GM04503 (cell line): ENCODE measurements around the gene LIFR.

Source experiments
- DNase-seq: peaks from one replicate; pipeline ENCODE4 v3.0.0-alpha.2; 2012; ENCODE audit warnings: low read depth

The LIFR gene

DNA sequence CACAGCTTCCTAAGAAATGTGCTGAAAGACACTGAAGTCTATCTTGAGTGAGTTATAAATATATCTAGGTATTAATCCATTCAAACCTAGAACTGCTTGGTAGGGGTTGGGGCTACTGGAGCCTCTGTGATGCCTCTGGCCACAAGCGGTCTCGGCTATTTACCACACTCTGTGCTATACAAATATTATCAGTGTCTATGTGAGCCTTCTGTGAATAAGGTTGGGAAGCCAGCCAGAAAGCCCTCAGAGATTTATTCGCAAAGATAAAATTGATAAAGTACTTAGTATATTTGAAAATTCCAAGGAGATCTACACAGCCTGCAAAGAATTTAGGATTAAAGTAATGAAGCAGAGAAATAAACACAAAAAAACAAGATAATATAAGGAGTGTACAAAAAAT, 41.4 kb downstream of the LIFR start:
- no peak for DNase-seq

DNA sequence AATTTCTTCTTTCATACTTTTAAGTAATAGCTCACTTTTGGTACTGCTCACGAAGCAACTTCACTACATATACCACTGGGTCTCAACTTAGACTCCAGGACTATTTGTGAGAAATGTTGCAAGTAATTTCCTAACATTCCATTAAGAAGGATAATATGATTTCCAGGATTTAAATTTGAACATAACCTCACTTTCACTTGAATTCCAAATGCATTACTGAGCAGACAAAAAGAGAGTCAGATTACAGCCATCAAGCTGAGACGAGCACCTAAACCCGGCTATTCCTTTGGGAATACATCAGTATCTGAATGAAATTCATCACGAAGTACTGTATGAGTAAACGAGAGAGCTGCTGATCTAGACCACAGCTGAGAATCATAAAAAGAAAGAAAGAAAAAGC, 47.3 kb downstream of the LIFR start:
- peak; percentile 38 for DNase-seq

DNA sequence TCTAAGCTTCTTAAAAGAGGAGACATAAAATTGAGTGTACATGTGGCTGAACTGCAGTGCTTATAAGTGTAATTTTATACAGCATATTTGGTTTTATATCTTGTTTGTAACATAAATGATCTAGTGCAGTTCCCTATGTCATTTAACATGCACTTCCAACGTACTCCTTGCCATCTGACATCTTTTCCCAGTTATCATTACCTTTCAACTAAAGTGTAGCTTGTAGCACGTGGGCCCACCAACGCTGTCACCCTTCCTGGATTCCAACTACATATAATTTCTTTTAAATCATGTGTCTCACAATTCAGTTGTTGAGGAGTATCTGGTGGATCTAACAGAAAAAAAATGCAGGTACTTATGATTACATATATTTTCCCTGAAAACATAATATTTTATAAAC, 50.1 kb downstream of the LIFR start:
- DNase-seq, result no peak

DNA sequence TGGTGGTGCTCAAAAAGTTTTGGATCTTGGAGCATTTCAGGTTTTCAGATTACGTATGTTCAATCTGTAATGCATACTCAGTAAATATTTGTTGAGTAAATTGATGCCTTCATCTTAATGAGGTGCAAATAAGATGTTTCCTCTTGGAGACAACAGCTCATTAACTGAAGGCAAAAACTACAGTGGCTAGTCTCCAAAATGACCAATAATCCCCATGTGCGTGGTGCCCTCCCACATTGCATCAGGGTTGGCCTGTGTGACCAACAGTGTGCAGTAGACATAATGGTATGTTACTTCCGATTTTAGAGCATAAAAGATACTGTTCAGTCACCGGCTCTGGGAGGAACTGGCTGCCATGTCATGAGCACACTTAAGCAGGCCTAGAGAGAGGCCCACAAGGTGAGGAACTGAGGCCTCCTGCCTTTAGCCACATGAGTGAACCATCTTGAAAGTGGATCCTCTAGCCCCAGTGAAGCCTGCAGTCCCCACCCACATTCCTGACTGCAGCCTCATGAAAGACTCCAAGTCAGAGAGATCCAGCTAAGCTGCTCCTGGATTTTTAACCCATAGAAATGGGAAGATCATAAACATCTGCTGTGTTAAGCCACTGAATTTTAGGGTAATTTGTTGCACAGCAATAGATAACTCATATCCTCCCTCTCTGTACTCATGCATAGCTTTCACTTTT, 55.7 kb downstream of the LIFR start:
- DNase-seq, result peak; percentile 18

DNA sequence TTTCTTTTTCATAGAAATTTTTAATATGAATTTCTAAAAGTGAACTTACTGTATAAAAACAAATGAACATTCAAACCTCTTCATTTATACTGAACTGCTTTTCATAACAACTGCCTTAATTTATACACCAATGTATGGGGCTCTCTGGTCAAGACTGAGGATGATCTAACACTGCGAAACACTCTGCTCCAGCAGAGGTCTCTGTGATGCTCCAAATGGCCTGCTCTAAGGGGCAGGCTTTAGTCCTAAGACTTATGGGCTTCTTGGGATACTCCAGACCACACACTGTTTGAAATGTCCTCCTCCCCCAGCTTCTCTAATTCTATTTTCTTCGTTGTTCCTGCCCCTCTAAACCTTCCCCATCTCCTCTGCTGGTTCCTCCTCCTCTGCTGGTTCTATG, 58.5 kb downstream of the LIFR start:
- no peak for DNase-seq

DNA sequence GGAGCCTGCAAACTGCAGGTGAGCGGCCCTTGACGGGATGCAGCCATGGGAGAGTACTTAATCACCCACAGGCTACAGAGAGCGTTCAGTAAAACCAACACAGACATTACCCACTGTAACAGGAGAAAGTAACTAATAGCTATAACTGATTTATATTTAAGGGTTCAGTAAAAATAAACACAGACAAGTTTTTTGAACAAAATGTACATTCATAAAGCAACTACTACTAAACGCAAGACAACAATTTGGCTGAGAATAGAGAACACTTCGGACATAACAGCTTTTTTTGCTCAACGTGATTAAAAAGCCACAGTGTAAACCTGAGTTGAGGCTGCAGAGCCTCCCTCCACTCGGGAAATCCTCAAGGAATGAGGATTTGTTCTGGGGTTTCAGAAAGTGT, 61.7 kb downstream of the LIFR start:
- no peak for DNase-seq

DNA sequence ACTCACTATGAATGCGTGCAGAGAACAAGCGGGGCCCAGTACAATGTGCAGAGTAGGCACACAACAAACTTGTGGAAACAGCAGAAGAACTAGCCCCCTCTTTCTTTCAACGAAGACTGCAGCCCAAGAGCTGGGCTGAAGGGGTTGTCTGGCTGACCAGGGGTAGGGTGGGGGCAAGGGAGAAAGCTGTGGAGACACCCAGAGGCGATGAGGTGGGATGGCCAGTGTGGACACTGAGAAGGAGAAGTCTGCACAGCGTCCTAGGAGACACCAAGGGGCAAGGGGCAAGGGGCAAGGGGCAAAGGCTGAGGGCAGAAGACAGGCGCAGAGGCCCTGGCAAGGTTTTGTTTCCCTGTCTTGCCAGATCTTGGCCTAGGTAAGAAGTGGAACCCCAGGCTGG, 62.3 kb downstream of the LIFR start:
- no peak for DNase-seq

DNA sequence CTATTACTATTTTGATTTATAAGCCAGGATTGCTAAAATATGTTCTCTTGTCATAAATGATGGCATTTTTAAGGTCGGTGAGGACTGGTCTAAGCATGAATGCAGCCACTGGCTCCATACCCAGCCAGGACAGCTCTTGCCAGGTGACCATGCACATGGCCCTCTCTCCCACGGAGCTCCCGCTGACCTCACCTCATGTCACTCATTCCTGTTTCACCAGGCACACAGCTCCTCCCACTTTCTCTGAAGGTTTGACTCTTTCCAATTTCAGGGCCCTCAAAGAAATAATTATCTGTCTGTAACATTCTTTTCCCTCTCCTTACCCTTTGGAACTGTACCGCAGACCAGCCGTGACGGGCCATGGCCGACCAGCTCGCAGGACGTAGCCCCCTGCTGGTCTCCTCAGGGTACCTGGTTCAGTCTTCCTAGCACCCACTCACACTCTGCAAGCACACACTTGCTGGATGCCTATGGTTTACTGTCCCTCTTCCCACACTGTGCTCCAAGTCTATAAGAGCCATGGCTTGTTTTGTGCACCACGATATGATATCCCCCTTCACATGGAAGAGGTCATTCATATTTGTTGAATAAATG, 72.5 kb downstream of the LIFR start:
- DNase-seq, result no peak

DNA sequence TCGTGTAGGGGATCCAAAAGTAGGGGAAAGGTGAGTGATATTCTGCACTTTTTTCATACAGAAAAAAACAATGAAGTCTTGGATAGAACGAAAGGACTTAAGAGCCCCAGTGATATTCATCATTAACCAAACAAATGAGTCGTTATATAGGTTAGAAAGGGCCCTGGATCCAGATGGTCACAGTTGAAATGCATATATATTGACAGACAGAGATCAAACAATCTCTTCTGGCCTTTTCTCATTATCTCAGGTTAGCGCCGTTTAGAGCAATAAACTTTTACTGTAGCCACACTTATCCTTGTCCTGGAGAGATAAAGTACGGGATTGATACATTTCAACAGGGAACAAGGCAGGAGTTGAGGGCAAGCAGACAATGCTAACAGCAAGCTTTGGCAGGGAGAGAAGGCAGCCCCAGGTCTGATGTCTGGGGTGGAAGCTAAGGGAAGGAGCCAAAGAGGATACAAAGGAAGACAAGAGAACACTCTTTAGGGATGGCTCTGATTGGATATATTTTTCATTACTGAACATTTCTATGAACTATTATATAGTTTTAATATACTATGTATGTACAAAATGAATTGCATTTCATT, 77.0 kb downstream of the LIFR start:
- no peak for DNase-seq

DNA sequence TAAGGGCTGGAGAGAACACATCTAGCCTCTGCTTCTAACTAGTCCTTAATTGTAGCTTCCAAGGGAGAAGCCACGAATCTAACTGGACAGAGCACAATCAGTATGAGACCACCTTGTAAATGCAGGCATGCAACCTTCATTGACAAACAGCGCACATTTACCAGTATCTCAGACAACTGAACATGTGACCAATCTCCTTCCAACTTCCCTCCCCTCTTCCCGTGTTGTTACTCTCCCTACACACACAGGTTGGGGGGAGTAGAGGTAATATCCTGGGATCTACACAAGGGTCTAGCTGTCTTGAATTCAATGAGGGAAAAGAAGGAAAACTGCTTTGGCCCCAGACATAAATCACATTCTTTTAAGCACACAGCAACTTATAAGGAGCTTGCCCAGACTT, 77.6 kb downstream of the LIFR start:
- DNase-seq, result no peak

DNA sequence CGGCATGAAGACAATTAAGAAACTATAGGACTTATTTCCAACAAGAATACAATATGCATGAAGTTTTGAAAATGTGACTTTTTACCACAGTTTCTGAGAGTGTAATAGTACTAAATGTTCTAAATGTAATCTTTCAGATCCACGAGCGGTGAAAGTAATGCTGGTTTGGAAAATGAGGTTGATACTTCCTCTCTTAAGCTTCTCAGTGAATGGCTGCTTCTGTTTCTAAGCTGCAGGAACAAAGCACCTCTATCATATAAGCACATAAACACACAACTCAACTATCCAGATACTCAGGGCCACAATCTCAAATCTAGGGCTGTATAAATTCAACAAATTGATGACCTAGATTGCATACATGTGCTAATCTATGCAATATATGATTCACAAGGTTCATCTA, 78.3 kb downstream of the LIFR start:
- no peak for DNase-seq

DNA sequence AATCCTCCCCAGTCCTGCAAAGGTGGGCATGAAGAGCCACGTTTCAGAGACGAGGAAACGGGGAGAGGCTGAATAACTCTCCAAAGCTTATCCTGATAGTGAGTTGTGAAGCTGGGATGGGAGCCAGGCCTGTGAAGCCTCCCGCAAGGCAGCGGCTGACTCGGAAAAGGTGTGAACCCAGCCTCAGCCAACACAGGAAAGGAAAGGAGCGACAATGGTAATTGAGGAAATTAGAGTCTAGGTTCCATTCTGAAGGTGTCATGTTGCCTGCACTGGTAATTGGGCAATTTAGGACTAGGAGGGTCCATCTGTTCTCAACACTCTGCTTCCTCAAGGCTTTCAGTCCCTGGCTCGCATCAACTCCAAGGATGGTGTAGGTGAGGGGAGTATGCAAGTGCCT, 83.4 kb downstream of the LIFR start:
- DNase-seq, result no peak

DNA sequence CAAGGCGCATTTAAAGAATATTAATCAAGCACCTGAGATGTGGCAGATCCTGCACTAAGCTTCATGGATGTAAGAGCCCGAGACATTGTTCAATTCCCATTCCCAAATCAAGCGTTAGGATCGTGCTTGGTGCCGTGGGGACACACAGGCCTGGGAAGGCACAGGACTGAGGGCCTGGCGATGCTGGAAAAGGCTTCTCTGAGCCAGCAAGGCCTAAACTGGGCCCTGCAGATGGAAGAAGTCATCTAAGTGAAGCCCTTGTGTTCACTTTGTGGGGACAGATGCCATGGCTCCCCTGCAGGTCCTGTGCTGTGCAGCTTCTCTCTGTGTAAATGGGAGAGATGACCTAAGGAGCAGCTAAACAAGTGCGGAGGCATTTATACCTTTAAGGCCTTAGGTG, 83.9 kb downstream of the LIFR start:
- no peak for DNase-seq

DNA sequence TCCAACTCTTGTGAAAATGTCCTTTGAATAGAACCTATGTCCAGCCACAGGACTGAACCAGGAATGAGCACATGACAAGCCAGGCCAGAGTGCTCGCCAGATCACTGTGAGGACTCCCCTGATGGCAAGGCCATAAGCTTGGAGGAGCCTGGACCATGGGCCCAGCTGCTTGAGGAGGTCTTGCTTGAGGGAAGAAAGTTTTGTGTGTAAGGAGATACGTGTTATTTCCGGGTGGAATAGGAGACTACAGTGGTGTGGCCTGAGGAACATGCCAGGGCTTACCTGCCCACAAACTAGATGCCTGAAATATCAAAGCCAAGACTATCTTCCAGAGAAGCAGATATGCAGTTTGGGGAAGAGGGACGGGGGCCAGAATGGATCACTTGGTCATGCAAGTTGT, 84.7 kb downstream of the LIFR start:
- no peak for DNase-seq

DNA sequence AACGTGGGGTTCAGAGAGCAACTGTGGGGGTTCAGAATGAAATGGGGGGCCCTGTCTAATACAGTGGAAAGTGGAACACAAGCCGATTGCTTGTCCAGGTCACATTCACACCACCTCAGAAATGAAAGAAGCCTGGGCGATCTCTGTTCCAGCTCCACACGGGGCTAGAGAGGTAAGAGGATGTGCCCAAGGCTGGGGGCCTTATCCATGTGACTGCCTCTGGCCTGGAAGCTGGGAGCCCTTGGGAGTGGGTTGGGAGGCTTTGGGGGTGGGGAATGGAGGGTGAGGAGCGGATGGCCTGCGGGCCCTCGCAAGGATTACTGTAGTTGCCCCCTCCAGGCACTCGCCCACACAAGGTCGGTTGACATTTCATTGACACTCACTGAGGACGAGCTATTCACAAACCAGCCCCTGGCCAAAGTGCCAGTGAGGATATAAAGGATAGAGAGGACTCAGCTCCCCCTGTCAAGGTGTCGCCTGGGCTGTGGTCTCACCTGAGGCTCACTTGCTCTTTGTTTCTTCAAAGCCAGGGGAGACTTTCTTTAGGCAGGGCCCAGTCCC, 86.7 kb downstream of the LIFR start:
- DNase-seq, result no peak

DNA sequence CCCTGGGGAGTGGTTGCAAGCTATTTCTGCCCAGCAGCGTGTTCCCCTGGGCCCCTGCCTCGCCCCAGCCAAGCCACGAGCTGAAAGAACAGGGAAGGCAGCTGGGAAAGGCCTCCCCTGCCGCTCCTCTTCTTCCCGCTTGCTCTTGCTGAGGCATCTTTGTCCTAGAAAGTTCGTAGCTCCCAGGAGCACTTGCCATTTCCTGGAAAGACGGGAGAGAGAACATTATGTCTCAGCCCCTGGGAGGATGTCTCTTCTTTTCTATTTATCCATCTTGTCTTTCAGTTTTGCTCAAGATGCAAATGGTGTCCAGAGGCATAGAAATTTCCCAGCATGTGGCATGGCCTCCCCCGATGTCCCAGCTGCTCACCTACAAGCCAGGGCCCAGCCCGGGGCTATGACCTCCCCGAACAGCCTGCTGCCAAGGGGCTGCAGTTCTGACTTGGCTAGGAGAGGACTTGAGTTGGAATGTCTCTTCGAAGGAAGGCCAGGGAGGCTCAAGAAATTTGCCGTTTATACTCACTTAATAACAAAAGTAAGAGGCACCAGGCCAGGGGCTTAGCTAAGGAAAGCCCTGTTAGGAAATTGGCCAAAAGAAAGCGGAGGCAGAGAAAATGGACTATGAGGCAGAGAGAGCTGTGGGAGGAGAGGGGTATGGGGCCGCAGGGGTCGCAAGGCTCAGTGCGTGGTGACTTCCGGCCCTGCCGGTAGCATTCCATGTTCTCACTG, 87.3 kb downstream of the LIFR start:
- DNase-seq, result no peak

DNA sequence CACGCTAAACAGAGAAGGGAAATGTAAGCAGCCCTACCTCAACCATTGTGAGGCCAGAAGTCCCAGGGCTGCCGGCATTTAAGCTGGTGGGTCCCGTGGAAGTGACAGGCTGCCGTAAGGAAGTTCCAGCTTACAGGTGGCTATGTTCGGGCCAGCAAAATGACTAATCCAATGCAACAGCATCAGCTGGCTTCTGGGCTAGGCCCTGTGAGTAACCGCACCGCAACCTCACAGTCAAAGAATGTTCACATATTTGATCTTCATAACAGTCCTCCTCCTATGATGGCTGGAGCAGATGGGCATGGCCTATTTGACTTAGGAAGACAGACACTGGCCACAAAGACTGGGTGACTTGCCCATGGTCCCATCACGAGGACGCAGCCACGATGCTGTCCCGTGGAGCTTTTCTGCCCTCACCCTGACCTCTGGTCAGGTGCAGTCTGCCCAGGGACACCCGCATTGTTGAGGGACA, 88.2 kb downstream of the LIFR start:
- peak; percentile 82 for DNase-seq

DNA sequence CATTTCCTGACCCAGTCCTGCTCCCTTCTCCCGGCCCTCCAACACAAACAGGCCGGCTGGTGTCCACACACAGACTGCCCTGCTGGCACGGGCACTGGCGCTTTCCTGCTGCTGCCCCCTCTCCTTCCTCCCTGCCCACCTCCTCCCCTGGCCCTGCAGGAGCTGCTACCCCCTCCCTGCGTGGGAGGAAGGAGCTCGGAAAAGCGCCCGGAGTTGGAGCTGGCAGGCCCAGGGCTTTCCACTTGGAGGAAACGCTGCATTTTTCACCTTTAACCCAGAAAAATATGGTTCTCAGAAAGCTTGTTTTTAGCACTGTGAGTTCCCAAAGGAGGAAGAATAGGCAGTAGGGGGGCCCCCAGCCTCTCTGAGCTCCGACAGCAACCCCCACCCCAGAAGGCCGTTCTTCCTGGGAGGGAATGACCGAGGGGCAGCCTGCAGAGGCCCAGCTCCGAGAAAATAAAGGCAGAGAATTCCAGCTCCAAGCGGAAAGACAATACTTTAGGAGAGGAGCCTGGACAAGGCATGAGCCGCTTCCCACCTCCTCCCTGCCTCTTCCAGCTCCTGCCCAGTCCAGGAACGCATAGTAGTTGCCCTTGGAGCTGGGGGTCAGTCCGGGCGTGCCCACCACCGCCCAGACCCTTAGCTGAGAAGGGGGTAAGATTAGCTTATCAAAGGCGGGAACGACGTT, 88.9 kb downstream of the LIFR start:
- DNase-seq, result no peak

DNA sequence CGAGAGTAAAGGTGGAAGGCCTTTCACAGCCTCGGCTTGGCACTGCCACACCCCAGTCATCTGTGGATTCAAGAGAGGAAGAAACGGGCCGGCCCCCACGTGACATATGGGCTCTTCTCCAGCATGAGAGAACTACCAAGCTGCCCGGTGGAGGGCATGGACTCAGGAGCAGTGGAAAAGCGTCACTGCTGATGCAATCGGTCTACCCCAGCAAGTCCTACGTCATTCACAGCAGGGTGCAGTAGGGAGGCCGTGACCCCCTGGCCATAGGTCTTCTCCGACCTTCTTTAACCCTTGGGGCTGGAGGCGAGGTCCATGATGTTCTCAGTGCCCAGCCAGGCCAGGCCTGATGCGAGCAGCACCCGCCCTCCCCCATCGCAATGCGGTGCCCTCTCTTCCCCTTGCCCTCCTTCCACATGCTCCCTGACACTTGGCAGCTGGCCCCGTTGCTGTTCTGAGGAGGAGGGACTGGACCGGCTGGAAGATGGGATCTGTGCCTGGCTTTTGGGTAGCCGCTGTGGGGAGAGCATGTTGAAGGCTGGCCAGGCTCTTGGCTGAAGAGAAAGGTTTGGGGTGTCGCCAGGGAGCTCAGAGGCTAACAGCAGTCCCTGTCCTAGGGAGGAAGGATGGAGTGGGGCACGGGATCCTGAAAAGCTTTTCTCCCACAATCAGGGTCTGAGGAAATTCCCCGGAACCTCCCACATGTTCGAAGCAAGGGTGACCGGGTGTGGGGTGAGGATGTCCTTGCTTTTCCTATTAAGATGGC, 89.8 kb downstream of the LIFR start:
- DNase-seq, result peak; percentile 37

DNA sequence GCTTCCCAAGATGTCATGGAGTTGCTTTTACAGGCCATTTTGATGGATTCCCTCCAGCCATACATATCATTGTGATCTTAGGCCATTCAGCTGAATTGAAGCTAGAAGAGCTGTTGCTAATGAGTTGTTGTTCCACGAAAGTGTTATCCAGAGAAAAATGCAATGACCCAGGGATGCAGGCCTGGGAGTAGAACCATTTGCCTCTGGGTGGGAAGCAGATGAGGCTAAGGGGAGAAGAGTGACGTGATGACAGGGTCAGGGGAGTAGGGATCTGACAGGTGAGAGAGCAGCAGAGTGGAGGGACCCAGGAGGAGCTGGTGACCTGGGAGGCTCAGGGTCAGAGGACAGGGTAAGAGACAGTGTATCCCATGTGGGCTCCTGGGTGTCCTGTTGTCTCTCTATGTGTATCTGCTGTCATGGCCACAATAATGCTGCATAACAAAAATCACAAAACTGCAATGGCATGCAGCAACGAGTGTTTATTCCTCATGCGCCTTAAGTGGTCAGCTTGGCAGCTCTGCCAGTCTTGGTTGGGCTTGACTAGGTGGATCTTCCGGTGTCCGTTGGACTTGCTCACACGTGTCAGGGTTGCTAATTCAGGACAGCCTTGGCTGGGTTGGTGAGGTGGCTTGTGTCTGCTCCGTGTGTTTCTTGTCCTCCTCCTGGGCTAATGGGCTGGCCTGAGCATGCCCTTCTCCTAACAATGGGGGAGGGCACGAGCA, 90.6 kb downstream of the LIFR start:
- DNase-seq, result no peak

DNA sequence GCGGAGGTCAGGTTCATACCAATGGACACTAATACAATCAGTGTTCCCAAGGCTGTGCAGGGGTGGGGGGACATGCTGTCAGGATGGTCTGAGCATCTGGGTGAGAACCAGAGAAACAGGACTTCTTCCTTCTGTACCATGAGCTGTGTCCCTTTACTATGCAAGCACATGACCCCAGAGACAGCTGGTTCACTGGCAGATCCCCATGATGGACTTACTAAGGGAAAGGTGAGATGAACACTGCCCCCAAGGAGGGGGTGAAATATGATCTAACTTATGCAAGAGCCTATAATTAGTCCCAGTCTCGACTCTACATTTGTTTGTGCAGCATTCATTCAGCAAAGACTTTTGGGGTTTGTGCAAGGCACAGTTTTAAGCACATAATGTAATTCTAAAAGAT, 91.4 kb downstream of the LIFR start:
- DNase-seq, result no peak
